UCSD-AML1 (cell line): ENCODE data around the gene SPATA25.
"Not testable (repeated sequence)": the region's sequence is repeated elsewhere in the genome, so short reads cannot be mapped to it uniquely, and the experiment has no call there.

Experiments used
- DNase-seq: peaks from one replicate; lab custom pipeline; 2025; ENCODE audit not compliant: unreplicated experiment; lab: John Stamatoyannopoulos, UW

SPATA25 gene, protein sequence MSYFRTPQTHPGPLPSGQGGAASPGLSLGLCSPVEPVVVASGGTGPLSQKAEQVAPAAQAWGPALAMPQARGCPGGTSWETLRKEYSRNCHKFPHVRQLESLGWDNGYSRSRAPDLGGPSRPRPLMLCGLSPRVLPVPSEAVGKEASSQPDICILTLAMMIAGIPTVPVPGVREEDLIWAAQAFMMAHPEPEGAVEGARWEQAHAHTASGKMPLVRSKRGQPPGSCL

DNA sequence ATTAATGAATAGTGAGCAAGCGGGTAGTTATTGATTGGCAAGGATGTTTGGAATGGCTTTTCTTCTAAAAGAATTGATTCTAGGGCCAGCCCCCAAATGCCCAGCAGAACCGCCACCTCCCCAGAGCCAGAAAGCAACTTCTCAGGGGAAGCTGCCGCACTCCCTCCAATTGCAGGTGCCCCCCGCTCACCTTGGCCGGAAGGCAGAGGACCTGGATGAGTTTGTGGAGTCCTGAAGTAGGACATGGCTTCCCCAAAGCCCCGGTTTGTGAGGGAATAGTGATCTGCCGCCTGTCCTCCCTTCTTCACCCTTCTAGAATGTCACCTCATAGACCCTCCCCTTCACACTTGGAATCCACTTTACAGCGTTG, at the start of gene SPATA25:
Gene SPATA25, minus strand, starts transcription at position 277 of the 370 bp plus-strand sequence. Its CDS starts 32 bp downstream, at position 245.
- no peak for DNase-seq

DNA sequence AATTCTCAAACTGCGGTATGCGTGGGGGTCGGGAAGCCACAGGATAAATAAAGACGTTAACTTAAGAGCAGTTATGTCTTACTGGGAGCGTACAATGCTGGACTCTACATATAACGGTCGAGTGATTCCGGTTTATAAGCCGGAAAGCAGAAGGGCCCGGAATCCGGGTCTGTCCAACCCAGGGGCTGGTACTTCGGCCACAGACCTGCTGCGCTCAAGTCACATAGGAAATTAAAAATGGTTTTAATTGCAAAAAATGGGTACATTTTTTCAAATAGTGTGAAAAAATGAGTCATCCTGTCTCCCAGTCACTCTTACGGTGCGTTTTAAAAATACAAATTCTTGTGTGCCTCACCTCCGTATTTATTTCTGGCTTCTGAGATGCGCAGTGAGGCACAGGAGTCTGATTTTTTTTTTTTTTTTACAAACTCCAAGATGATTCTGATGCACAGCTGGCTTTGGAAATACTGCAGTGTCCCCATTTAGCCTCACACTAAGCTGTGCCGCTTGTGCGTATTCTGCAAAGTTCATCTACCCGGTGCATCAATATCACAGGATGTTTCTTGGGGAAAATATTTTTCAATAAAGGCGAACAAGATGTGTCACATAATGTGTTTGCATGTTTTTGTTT, 48.1 kb upstream of the SPATA25 start:
- no peak for DNase-seq

DNA sequence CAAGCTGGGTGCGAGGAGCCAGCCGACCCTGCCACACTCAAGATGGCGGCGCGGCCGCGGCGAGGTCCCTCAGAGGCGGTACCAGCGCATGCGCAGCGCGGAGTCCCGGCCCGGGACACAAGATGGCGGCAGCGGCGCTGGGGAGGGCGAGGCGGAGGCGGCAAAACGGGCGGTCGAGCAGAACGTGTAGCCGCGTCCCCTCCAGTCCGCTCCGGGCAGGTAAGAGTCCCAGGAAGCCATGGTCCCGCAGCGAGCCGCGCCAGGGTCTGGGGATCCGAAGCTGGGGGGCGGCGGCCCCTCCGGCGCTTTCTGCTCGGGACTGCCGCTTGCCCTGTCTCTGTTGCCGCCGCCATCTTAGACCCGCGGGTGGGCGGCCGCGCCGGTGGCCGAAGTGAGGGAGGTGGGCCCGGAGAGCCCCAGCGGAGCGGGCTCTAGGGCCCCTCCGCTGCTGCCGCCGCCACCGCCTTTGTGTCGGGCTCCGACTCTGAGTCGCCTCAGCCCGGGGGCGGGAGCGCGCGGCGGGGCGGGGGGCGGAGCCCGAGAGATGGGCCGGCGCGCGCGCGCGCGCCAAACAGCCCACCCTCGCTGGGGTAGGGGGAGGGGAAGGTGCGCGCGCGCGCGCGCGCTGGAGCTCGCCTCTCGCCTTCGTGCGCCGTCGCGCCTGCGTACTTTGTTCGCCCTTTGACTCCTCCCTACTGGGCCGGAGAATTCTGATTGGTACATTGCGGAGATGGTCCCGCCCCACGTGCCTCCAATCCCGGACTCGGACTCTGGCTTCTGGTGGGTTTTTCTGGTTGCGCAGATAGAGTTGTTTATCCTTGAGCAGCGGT, 47.4 kb upstream of the SPATA25 start, which contains the start of gene PCIF1:
Gene PCIF1, plus strand, starts transcription at position 98 of the 830 bp plus-strand sequence. CDS start 4,317 bp downstream, outside the sequence.
- peak; percentile 98 for DNase-seq

DNA sequence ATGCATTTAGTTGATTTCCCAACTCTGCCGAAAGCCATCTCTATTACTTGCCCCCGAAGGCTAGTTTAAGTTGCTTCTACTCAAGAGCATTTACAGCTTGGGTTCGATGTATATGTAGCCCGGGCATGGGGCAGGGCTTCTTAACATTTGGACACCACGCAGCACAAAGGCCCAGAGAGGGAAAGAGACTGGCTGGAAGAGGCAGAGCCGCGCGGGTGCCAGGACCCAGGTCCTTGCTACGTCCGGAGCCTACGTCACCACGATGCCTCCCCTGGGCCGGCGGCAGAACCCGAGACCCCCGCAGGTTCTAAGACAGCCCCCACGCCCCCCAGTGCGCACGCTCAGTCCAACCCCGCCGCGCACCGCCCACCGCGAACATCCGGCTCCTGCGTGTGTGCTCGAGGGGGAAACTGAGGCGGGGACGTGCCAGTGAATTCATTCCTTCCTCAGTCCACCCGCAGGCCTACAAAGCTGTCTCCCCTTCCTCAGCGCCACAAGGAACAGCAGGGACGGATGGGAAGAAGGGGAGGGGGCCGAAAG, 46.7 kb upstream of the SPATA25 start:
- DNase-seq = peak; percentile 80

DNA sequence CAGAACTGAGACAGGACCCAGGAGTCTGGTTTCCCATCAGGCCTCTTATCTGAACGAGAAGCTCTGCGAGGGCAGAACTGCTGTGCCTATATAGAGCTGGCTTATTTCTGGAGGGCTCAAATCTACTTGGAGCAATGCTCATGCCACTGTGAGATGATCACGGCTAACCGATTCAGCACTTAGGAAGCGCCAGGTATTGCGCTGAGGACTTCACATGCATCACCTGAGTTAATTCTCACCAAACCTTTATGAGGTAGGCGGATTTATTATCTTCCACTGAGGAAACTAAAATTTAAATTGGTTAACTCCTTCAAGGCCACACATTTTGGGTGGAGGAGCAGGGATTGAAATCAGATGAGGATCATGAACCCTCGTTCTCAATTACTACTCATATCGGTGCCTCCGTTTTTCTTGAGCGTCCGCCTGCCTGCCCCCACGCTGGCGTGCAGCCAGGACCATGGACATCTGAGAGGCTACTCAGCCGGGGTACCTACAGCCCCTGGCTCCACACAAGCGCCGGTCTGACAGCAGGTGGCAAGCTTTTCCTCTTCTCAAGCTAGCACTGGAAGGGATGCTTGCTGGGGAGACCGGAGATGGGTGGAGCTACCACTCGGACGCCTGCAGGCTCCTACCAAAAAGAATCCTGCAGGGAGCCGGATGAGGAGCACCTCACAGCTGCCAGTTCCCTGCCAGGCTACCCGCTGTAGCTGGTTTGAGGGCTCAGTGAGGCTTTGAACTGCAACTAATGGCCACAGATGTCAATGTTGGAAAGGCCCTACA, 46.0 kb upstream of the SPATA25 start:
- peak; percentile 79 for DNase-seq

DNA sequence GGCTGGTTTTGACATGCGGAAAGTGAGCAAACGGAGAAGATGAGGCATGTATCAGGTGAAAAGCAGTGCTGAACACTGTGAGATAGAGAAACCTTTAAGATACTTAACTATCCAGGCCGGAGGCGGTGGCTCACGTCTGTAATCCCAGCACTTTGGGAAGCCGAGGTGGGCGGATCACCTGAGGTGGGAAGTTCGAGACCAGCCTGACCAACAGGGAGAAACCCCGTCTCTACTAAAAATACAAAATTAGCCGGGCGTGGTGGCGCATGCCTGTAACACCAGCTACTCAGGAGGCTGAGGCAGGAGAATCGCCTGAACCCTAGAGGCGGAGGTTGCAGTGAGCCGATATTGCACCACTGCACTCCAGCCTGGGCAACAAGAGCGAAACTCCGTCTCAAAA, 44.3 kb upstream of the SPATA25 start:
- DNase-seq = not testable (repeated sequence)

DNA sequence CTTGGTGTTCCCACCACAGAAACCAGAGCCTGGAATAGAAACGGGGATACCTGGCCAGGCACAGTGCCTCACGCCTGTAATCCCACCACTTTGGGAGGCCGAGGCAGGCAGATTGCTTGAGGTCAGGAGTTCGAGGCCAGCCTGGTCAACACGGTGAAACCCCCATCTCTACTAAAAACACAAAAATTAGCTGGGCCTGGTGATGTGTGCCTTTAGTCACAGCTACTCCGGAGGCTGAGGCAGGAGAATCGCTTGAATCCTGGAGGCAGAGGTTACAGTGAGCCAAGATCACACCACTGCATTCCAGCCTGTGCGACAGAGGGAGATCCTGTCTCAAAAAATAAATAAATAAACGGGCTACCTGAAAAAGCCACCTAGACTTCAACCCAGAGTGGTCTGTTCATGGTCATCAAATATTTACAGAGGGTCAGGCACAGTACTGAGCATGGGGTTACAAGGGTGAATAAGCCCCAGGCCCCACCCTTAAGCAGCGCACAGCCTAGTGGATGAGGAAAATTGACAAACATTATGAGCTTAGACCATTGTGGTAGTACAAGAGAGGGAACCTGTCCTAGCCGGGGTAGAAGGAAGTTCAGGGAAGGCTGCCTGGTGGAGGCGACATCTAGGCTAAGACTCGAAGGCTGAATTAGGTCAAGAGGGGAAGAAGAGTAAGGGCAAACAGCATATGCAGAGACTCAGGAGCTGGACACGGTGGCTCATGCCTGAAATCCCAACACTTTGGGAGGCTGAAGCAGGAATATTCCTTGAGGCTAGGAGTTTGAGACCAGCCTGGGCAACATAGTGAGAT, 39.9 kb upstream of the SPATA25 start:
- DNase-seq = no peak

DNA sequence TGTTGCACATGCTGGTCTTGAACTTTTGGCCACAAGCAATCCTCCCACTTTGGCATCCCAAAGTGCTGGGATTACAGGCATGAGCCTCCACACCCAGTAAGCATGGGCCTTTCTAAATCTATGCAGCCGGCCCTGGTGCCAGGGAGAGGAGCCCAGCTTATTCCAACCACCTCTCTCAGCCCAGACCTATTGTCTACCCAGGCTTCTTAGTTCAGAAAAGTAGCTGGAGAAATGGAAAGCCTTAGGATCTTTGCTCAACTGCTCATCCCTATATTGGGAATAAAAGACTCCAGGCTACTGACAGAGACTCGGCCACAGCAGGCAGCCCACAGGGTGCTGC, 39.3 kb upstream of the SPATA25 start:
- DNase-seq = no peak

DNA sequence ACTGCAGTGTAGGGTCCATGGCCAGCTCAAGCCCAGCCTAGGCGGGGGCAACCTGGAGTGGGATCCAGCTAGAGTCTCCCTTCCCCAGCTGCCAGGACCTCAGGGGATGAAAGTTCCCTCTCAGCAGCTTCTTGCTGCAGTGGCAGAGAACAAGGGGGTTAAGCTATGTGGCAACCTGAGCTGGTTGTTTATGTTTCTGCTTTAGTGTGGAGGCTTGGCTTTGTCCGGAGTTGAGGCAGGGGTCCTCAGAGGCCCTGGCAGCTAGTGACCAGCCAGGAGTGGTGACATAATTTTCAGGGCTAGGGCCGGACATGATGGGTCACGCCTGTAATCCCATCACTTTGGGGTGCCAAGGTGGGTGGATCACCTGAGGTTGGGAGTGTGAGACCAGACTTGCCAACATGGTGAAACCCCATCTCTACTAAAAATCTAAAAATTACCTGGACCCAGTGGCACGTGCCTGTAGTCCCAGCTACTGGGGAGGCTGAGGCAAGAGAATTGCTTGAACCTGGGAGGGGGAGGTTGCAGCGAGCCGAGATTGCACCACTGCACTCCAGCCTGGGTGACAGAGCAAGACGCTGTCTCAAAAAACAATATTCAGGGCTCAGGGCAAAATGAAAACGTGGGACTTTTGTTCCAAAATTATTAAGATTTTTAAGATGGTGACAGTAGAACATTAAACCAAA, 38.5 kb upstream of the SPATA25 start:
- DNase-seq = no peak

DNA sequence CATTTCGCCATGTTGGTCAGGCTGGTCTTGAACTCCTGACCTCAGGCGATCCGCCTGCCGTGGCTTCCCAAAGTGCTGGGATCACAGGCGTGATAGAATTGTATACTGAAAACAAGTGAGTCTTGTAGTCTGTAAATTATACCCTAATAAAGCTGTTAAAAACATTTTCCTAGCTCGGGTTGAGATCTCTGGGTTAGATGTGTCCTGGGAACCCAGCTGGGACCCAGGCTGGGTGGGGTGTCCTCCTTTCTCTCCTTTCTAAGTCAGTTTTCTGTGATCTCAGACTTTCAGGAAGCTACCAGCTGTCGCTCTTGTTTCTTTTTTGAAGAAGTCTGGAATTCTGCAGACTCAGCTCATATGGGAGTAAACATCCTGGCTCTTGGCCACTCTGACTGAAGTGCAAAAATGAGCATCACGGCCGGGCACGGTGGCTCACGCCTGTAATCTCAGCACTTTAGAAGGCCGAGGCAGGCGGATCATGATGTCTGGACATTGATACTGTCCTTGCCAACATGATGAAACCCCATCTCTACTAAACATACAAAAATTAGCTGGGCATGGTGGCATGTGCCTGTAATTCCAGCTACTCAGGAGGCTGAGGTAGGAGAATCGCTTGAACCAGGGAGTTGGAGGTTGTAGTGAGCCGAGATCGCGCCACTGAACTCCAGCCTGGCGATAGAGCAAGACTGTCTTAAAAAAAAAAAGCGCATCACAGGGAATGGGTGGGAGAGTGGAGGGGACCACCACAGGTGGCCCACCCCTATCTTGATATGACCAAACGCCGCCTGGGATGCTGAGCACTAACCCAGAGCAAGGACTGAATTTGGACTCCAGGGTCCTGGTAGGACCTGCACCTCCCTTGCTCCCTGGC, 37.2 kb upstream of the SPATA25 start:
- no peak for DNase-seq

DNA sequence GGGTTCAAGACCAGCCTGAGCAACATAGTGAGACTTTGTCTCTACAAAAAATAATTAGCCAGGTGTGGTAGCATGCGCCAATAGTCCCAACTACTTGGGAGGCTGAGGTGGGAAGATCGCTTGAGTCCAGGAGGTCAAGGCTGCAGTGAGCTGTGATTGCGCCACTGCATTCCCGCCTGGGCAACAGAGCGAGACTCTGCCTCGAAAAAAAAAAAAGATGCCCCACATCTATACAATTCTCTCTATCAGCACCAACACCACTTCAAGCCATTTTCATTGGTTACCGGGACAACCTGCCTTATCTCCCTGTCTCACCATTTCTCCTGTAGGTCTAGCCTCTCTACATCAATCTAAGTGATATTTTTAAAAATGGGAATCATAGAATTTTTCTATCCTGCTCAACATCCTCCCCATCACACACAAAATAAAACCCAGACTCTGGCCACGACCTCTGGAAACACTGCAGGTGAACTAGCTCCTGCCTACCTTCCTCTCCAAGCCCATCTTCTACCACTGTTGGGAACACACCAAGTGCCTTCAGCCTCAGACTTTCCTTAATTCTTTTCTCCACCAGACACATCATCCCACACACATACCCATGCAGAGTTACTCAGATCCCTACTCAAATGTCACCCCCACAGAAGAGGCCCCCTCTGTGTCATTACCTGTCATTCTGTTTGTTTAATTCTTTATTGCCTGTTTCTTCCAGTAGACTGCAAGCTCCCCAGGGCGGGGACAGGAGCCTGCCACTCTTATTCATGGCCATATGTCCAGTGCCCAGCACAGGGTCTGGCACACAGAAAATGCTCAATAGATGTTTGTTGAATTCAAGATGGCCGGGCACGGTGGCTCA, 34.1 kb upstream of the SPATA25 start:
- no peak for DNase-seq

DNA sequence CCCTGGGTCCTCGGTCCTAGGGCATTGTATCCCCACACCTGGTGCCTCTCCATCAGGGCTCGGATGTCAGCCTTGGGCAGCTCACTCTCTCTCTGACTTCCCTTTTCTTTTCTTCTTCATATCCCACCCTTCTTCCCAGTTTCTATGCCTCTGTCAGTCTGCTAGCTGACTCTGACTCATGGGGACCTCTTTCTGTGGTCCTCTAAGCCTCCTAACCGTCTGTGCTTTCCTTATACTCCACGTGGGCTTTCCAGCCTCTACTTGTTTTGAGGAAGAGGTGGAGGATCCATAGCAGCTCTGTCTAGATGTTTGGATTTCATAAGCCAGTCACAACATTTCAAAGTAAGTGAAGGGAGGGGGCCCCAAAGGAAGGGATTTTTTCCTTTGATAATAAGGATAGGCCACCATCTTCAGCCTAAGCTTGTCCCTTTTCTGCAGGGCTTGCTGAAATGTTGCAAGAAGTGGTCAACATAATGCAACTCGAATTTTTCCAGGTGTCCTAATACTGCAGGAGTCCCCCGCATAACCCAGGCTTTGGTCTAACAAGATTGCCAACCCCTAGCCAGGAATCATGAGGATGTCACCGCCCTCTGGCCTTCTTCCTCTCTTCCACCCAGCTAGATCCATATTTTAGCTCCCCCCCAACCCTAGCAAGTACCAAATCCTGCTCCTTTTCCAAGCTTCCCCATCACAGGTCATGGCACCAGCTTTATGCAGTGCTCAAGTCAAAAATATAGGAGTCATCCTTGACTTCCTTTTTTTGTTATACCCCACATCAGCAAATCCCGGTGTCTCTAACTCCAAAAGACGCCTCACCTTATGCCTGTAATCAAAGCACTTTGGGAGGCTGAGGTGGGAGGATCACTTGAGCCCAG, 33.3 kb upstream of the SPATA25 start:
- no peak for DNase-seq

DNA sequence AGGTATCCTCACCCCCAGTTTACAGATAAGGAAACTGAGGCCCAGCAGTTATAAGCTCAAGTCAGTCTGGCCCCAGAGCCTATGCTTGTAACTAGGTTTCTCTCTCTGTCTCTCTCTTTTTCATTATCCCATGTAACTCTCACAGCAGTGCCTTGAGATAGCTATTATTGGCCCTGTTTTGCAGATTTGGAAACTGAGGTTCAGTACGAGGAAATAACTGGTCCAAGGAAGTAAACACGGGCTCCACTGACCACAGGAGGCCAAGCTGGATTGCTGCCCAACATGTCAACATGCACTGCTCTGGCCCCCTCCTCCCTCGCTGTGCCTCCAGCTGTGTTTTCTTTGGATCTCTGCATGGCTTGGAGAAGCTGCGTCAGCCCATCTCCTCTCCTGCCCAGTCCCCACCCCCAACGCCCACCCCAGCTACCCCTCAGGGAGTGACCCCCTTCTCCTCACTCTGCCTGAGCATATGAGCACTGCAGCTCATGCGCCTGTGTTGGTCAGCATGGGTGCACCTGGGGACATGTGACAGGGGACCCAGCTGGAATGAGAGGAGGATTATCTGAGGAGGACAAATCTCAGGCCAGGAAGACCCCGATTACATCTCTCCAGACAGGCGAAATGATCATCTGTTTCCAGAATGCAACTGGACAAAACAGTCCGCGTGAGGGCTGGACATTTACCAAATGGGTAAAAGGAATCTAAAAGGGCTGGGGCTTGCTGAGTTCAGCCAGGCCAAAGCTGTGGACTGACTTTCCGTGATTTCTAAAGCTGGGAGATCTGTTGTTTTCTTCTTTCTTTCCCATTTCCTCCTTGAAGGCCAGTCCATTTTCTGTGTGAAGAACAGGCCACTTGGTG, 32.3 kb upstream of the SPATA25 start:
- no peak for DNase-seq

DNA sequence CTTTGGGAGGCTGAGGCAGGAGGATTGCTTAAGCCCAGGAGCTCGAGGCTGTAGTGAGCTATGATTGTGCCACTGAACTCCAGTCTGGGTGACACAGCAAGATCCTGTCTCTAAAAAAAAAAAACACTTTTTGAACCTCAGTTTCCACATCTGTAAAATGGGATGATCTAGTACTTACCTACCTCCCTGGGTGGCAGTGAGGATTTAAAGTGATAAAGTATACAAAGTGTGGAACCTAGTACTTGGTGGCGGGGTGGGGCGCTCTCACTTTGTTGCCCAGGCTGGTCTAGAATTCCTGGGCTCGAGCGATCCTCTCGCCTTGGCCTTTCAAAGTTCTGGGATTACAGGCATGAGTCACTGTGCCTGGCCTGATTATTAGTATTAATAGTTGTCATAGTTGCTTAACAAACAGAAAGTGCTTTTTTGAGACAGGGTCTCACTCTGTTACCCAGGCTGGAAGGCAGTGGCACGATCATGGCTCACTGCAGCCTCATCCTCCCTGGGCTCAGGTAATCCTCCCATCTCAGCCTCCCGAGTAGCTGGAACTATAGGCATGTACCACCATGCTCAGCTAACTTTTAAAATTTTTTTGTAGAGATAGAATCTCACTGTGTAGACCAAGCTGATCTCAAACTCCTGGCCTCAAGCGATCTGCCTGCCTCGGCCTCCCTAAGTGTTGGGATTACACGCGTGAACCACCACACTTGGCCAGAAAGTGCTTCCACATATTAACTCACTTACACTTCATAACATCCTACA, 31.5 kb upstream of the SPATA25 start:
- DNase-seq = no peak

DNA sequence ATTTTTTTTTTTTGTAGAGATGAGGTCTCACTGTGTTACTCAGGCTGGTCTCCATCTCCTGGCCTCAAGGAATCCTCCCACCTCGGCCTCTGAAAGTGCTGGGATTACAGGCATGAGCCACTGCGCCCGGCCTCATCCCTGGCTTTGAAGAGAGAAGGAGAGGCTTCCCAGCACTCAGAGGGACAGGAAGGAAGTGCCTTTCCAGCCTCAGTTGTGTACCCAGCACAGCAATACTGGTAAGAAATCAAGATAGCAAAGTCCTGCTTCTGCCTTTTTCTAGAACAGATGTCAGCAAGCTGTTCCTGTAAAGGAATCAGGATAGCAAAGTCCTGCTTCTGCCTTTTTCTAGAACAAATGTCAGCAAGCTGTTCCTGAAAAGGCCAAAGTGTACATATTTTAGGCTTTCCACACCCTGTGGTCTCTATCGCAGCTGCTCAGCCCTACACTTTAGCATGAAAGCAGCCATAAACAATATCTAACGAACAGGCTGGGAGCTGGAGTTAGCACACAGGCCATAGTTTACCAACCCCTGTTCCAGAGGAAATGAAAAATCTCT, 30.8 kb upstream of the SPATA25 start:
- no peak for DNase-seq
